SW 1271 (cell line): ENCODE results near the gene R3HDM1.
"Not testable (repeated sequence)": the region's sequence is repeated elsewhere in the genome, so short reads cannot be mapped to it uniquely, and the experiment has no call there.

Experiments
- DNase-seq, 2 experiments: peaks; one replicate each; lab custom pipeline; 2025; lab: John Stamatoyannopoulos, UW

Gene R3HDM1

DNA sequence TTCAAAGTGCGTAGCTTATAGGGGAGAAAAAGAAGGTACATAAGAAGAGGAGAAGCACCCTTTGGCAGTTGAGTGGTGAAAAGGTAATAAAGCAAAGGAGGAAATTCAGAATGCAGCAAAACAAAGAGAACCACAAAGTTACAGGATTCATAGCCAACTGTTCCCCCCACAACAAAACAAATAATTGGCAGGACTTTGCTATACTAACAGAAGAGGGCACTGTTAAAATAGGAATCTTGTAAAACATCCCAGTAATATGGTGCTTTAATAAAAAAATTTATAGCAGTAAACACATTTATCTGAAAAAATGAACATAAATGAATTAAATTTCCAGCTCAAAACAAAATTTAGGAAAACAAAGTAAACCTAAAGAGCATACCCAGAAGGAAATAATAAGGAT, 42.3 kb downstream of the R3HDM1 start:
- DNase-seq: no peak

DNA sequence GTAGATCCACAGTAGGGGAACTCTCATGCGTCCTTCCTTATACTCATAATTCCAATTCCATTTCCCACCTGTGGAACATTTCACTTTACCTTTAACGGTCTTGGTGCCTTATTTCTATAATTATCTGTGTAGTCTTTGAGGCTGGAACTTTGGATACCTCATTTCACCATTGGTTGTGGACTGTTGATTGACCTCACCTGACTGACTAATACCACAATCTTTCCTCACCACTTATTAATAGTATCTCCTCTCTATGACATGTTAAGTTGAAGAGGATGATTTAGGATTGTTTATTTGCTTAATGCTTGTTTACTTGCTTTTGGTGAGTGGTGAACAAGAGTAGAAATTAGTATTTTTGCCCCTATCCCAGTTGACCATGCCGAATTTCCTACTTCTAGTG, 50.0 kb downstream of the R3HDM1 start:
- no peak for DNase-seq

DNA sequence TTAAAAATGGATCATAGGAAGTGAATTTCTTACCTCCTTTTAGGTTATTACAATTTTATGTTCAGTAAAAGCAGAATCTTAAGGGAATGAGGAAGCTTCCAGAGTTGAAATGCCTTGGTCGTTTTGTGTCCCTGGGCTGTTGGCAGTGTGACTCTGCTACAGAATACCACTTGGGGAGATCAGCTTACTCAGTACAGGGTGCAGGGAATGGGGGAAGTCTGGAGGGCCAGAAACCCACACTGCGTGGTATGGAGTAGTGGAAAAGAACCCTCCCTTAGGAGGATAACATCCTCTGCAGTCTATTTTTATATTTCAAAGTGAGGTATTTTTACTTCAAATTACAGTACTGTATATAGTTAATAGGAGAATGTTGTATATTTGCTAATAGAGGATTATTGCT, 51.1 kb downstream of the R3HDM1 start:
- no peak for DNase-seq

DNA sequence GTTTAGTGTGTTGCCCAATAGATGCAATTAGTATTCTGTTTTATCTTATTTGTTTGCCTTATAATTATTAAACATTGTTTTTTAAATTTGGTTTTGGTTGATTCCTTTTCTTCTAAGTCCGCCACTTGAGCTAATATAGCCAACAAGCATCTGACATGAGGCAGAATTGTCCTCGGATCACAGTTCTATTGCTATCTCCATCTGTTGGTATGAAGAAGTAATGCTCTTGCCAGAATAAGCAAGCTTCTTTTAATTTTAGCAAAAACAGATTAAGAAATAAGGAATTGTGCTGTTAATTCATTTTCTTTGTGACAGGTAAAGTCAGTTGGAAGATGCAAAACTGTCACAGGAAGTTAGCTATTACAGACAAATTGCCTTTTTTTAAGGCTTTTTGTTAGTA, 54.3 kb downstream of the R3HDM1 start:
- DNase-seq: no peak

DNA sequence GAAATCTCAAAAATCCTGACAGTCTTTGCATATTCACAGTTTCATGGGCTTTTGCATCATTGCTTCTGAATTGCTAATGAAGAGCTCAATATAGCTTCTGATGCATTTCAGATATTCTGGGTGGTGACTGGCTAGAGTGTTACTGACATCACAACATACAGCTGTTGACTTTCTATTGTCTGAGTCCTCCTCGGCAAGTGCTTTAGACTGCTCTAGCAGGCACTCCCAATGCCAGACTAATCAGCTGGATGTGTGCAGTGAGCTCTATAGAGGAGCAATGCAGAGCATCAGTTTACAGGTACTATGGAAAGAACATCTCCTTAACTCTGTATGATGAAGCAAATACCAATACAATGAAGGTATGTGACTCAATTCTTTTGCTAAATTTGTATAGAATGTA, 54.9 kb downstream of the R3HDM1 start:
- no peak for DNase-seq

DNA sequence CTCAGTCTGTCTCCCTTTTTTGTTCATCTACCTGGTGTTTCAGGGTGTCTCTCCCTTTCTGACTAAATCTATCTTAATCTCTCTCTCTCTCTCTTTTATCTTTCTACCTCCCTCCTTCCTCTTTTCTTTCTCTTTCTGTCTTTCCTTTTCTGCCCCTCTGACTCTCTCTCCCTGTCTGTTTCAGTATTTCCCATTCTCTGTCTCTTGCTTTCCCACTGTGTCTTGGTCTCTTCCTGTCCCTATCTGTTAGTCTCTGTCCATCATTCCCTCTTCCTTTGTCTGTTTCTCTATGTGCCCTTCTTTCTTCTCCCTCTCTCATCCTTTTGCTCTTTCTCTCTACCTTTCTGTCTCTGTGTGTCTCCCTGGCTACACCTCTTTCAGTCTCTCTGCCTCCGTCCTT, 56.7 kb downstream of the R3HDM1 start:
- DNase-seq: no peak

DNA sequence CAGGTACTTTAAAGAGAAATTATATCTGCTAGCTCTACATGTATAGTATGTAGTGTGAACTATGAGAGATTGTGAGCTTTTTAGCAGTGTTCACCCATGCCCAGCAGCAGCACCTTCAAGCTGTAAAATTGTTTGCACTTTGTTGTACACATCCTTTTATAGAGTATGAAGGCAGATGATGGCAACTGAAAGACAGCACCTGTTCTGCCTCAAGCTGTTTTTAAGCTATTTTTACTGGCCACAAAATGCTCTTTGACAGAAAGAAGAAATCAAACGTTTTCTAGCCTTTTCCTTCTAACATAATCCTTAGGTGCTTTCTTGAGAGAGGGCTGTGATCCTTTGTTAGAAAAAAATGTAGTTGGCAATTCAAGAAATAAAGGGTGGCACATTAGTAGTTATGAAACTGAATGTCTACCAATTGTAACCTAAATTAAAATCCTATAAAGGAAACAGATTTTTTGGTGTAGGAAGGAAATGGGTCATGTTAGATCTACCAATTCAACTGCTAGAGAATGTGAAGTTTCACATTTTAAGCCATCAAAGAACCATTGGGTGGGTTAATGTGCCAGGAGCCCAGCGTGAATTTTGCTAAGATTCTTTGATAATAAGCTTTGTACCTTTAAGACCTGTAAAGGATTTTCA, 59.5 kb downstream of the R3HDM1 start:
- no peak for DNase-seq

DNA sequence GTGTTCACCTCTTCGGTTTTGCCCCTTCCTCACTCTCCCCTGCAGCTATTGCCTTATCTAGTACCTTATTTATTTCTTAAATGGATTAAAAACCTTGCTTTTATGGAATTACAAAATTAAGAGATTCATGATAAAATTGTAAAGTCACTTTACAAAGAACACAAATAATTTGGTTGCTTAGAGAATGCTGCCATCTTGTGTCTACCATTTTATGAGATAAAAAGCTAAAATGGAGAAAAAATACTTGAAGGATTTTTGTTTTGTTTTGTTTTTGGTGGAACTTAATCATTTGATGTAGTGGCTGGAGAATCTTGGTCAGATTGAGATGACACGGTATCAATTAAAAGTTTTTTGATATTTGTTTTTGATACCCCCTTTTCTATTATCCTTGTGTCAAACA, 69.6 kb downstream of the R3HDM1 start:
- no peak for DNase-seq

DNA sequence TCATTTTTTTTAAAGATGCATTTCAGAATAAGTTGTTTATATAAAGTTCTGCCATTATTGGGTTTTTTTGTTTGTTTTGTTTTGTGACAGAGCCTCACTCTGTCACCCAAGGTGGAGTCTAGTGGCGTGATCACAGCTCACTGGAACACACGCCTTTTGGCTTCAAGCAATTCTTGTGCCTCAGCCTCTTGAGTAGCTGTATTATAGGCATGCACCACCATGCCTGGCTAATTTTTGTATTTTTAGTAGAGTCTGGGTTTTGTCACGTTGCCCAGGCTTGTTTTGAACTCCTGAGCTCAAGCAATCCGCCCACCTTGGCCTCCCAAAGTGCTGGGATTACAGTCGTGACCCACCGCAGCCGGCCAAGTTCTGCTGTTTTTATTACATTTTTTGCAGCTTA, 72.3 kb downstream of the R3HDM1 start:
- no peak for DNase-seq

DNA sequence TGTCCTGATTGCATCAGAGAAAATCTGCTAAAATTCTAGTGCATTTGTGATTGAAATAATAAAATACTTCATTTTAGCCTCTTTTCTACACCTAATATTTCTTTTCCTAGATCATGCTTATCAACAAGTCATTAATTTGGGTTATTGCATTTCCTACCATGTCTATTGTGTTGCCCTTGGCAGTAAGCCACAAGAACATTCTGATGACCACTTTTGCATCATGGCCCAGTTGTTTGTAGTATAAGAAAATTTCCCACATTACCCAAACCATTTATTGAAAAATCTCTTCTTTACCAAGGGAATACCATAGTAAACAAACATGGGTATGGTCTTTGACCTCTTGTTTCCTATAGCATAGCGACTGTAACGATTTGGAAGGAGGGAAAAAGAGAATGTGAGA, 76.3 kb downstream of the R3HDM1 start:
- no peak for DNase-seq

DNA sequence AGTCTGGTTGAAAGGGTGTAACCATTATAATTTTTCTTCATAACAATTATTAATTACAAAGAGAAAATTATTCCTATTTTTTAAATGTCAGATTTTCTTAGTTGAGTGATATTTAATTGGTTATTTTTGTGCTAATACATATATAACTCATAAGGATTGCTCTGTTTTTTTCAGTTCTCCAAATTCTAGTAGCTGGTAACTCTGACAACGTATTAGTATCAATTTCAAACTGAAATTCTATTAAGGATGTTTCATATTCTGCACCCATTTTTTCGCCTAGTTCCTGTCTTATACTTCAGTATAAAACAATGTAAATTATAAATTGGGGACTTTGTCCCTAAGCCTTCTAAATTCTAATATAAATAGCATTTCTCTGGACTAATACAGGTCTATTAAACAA, 81.0 kb downstream of the R3HDM1 start:
- no peak for DNase-seq

DNA sequence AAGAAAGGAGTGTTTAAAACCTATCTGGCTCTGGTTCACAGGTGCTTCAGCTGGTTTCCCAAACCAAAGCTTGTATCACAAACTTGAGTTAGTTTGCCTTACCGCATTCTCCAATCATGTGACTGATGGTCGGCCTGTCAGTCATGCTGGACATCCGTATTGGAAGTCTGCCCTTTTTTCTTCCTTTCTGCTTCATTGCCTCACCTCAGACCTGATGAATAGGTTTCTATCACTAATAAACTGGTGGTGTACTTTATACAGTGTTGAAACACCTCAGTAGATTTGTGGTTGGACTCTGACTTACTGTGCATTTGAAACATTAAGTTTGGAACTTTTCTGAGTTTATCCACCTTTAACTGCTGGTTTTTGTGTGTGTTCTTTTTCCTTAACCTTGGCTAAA, 84.1 kb downstream of the R3HDM1 start:
- DNase-seq: no peak

DNA sequence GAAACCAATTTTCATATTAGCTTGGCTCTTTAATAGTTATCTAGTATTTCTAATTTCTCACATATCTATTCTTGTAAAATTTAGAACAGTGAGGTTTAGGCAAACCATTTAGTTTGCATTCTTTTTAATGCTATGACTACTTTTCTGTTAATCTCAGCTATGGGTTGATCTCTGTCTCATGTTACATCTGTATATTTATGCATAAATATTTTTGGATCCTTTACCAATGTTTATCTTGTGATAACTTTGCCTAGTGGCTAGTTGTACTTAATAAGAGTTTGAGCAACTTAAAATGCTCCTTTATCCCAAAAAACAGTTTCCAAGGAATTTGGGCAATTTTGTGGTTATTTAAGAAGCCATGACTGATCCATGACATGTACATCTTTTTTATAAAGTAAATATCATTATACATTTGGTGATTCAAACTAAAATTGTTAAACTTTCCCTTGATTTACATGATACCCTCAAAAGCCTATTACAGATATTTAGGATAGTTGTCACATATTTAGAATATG, 86.3 kb downstream of the R3HDM1 start:
- no peak for DNase-seq

DNA sequence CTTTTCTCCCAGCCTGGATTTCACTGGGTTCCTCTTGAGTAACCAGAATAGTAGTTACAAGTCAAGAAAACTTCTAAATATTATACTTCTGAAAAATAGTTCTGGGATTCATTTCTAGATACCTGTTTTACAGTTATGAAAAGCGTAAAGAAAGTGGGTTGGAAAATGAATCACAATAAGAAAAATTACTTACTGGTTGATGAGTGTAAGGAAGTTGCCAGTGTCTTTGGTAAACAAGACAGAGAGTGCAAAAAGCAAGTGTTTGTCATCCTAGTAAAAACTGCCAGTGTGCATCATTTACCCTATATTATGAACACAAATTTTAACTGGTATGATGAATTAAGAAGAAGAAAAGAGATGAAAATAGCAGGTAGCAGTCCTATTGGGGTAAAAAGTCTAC, 88.9 kb downstream of the R3HDM1 start:
- no peak for DNase-seq

DNA sequence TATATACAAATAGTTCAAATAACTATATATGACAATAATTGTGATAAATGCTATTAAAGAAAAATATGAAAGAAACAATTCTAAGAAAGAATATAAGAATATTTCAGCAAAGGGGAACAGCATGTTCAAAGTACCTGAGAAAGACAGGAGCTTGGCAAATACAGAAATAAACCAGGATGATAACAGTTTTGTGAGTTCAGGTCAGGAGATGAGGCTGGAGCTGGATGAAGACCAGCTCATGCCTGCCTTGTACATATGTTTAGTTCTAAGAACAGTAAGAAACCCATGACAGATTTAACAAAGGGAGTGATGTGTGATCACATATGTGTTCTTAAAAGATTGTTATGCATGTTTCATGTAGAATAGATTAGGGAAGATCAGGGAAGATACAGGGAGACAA, 98.2 kb downstream of the R3HDM1 start:
- DNase-seq: no peak

DNA sequence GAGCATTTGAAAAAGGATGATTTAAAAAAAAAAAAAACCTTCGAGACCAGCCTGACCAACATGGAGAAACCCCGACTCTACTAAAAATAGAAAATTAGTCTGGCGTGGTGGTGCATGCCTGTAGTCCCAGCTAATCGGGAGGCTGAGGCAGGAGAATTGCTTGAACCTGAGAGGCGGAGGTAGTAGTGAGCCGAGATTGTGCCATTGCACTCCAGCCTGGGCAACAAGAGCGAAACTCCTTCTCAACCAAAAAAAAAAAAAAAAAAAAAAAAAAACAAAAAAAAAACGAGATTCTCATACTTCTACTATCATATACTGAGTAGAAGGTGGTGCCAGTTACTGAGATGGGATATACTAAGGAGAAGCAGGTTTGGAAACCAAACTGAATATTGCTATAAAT, 98.8 kb downstream of the R3HDM1 start:
- not testable (repeated sequence) for DNase-seq

DNA sequence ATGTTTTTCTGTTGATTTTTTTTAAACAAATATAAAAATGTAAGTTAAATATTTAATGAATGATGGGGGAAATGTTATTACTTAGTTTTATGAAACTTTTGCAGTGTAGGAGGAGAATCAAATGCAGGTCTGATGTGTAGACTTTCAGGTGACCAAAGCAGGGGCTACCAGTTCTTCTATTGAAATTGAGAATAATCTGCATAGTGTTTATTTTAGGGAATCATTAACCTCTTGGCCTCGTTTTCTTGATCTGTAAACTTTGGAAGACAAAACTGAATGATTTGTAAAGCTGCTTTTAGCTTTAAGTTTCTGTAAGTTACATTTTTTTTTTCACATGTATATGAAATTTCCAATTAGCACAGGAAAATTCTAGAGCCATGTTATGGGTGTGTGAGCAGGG, 99.2 kb downstream of the R3HDM1 start:
- no peak for DNase-seq

DNA sequence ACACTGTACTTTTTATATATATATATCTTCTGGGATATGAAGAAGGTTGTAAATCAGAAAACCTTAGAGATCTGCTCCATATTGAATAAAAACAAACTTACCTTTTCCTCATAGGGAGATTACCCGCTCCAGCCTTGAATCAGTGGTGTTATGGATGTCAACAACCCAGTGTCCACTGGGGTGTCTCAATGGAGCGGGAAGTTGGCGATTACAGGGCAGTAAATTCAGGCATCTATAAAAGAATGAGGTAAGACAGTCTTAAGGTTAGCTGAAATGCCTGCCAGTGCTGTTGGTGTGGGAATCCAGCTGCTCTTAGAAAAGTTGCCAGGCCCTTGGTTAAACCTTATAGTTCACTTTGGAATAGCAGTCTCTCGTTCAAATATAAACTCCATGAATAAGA, 102.3 kb downstream of the R3HDM1 start:
- no peak for DNase-seq

DNA sequence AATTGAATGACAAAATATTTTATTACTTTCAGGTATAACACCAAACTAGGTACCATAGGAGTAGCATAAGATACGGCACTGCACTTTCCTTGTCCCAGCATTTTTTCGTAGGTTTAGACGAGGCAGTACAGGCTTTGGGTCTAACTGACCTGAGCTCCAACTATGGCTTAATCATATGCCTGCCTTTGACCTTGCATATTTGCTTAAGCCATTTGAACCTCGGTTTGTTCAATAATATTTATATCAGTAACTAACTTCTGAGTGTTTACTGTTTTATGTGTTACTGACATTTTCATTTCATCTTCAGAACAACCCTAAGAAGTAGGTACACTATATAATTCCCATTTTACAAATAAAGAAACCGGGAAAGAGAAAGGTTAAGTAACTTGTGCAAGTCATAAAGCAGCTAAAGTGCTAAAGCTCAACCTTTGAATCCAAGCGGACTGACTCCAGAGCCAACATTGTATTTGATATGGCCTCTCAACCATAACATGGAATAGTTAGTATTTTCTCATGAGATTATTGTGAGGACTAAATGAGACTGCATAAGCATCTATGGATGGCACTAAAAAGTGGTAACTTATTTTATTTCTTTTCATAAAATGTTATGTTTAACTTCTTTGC, 104.0 kb downstream of the R3HDM1 start:
- DNase-seq: no peak

DNA sequence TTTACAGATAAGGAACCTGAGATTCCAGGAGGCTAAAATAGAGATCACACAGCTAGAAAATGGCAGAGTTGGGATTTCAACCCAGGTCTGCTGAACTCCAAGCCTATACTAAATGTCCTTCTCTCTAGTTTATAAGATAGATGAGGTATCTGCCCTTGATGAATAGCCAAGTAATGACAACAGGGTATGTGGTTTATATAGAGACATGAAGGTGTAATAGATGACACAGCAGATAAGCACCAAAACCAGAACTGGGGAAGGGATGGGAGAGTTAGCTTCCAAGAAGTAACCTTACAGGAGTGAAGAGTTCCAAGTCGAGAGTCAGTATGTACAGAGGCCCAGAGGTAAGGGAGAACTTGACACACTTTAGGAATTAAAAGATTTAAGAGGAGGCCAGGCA, 105.7 kb downstream of the R3HDM1 start:
- no peak for DNase-seq

DNA sequence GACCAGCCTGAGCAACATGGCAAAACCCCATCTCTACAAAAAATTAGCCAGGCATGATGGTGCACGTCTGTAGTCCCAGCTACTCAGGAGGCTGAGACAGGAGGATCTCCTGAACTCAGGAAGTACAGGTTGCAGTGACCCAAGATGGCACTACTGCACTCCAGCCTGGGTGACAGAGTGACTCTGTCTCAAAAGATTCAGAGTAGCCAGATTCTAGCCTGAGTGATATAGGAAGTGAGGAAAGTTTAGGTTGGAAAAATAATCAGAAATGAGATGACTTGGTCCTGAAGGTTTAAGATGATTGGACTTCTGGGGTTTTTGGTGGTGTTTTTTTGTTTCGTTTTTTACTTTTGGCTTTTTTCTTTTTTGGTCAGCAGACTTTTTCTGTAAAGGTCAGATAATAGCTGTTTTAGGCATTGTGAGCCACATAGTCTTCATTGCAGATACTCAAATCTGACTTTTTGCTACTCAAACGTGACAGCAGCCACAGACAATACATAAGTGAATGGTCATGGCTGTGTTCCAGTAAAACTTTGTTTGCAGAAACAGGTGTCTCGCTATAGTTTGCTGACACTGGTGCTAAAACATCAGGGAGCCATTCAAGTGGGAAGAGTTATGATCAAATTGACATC, 106.3 kb downstream of the R3HDM1 start:
- DNase-seq: no peak

DNA sequence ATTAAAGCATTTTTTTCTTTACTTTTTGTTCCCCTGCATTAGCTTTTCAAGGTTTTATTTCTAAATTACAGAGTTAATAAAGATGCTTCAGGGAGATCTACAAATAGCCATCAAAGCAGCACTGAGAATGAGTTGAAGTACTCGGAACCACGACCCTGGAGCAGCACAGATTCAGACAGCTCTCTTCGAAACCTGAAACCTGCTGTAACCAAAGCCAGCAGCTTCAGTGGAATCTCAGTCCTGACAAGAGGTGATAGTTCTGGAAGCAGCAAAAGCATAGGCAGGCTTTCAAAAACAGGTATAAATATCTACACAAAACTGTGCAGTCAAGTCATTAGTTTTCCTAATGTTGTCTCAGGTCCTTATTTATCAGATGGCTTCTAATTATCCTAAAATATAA, 107.5 kb downstream of the R3HDM1 start:
- no peak for DNase-seq
